VCaP (cell line): ENCODE results near the gene SHISA4.
"Not testable (repeated sequence)": the region's sequence is repeated elsewhere in the genome, so short reads cannot be mapped to it uniquely, and the experiment has no call there.

Experiments
- H3K27ac ChIP-seq: fragments of 450-650 bp; 2 replicates; pipeline ENCODE4 v1.5.1; 2017
- TF ChIP-seq, protein P1 (sequence below): fragments of 450-650 bp; conservative IDR thresholded peaks from 2 replicates; pipeline ENCODE4 v1.5.1; 2017; ENCODE audit warnings: mild to moderate bottlenecking, moderate library complexity

SHISA4 gene

GRCh38 chr1:201899683-201900429 is 11.2 kb downstream of the SHISA4 start:
- TF ChIP-seq, protein P1, sequence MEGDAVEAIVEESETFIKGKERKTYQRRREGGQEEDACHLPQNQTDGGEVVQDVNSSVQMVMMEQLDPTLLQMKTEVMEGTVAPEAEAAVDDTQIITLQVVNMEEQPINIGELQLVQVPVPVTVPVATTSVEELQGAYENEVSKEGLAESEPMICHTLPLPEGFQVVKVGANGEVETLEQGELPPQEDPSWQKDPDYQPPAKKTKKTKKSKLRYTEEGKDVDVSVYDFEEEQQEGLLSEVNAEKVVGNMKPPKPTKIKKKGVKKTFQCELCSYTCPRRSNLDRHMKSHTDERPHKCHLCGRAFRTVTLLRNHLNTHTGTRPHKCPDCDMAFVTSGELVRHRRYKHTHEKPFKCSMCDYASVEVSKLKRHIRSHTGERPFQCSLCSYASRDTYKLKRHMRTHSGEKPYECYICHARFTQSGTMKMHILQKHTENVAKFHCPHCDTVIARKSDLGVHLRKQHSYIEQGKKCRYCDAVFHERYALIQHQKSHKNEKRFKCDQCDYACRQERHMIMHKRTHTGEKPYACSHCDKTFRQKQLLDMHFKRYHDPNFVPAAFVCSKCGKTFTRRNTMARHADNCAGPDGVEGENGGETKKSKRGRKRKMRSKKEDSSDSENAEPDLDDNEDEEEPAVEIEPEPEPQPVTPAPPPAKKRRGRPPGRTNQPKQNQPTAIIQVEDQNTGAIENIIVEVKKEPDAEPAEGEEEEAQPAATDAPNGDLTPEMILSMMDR: no peak
- no peak overlapping the region for H3K27ac ChIP-seq

DNA sequence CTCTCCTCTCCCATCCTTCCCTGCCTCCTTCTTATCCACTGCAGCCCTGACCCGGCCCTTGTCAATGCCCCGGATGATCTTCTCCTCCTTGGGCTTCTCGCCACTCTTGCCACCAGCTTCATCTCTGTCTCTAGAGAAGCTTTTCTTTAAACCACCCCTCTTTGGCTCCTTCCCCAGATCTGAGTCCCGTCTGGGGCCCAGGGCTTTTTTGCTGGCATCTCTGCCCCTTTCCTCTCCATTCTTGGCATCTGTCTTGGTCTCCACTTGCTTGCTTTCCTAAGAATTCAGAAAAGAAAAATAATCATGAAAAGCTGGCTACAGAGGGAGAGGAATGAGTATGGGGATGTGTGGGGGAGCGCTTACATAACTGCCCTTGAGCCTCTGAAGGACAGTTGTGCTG is 11.8 kb downstream of the SHISA4 start:
- TF ChIP-seq, protein P1: no peak
- no peak overlapping the region for H3K27ac ChIP-seq

- H3K27ac ChIP-seq: not testable (repeated sequence)
These were observed 12.3 kb downstream of the SHISA4 start for GRCh38 chr1:201901036-201901435.

- TF ChIP-seq, protein P1: no peak
- H3K27ac ChIP-seq: no peak overlapping the region
These were observed 13.5 kb downstream of the SHISA4 start for GRCh38 chr1:201902198-201902597.

DNA sequence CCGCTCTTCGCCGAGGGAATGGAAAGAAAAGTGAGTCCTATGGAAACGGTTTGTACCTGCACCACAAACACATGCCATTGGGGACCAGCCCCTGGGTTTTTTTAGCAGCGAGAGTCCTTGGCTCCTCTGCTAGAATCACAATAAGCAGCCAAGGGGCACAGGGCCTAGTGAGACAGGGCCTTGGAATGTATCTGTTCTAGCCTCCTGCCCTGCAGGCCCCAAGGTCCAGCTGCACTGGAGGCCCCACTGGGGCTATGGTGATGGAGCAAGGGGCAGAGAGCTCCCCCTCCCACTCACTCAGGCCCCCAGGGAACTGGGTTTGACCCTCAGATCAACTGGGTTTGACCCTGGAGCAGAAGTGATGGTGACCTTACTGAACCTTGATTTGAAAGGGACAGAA is 14.4 kb downstream of the SHISA4 start:
- TF ChIP-seq, protein P1: no peak
- no peak overlapping the region for H3K27ac ChIP-seq

- no peak overlapping the region for H3K27ac ChIP-seq
These were observed 15.9 kb downstream of the SHISA4 start for GRCh38 chr1:201904579-201904978.

DNA sequence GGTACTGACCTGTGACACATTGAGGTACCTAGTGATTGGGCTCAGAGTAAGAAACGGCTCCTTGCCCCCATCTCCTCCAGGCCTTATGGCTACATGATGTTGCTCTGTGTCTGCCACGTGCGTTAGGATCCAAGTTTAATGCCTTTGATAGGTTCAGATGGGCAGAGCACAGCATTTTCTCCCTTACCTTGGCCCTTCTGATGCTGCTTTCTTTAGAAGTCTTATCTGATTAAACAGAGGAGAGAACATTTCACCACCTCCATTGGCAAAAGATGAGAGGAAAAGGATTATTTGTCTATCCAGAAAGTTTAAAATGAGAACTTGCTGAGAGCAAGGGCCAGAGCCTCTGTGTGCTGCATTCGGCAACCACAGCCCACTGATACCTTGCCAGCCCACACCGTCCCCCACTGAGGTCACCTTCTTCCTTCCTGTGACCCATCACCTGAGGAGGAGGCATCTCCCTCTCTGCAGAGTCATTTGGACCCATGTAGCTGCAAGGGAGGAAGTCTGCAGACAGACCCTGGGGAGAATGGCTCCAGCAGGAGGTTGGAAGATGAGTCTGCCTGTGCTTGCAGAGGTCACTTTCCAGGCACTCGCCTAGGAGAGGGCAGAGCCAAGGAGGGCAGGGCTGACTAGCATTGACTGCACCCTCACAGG is 16.7 kb downstream of the SHISA4 start:
- H3K27ac ChIP-seq: no peak overlapping the region
- TF ChIP-seq, protein P1: no peak

More at GRCh38 chr1:201904579-201904978, 15.9 kb downstream of the SHISA4 start:
- TF ChIP-seq, protein P1: no peak

- H3K27ac ChIP-seq: no peak overlapping the region
- TF ChIP-seq, protein P1: no peak
These were observed 17.6 kb downstream of the SHISA4 start for GRCh38 chr1:201906336-201906735.
